ENCODE data around the gene TUBB1. TPM values are rescaled to one million over a fixed set of nuclear protein-coding genes. Genes with fewer than 3 reads are reported as not detected.

TUBB1 gene
- polyA plus RNA-seq, 1 donor (not counting 4 experiments of a cell fraction or from before 2014, with no cell fraction given) = 0.03 TPM

DNA sequence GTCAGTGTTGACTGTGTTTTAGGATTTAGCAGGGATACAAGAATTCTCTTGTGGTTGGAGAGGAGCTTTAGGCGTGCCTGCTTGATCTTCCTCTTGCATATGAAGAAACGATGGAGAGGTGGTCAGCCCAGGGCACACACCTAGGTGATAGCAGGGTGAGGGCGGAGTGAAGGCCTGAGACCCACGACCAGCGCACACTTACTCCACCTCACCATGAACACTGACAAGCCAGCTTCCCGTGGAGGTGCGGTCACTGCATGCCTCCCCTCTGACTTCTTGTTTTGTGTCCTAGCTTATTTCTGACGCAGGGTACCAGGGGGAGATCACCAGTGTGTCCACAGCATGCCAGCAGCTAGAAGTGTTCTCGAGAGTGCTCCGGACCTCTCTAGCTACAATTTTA, 30.0 kb upstream of the TUBB1 start:
- peaks cover 18% of the 10 kb centered on the region for H3K79me2 ChIP-seq (ENCODE audit: control insufficient read depth, insufficient read depth, low read length)
- TF ChIP-seq EZH2 (IDR thresholded peaks at IDR 0.05; ENCODE audit: low read length) = no peak
- TF ChIP-seq, protein P1, sequence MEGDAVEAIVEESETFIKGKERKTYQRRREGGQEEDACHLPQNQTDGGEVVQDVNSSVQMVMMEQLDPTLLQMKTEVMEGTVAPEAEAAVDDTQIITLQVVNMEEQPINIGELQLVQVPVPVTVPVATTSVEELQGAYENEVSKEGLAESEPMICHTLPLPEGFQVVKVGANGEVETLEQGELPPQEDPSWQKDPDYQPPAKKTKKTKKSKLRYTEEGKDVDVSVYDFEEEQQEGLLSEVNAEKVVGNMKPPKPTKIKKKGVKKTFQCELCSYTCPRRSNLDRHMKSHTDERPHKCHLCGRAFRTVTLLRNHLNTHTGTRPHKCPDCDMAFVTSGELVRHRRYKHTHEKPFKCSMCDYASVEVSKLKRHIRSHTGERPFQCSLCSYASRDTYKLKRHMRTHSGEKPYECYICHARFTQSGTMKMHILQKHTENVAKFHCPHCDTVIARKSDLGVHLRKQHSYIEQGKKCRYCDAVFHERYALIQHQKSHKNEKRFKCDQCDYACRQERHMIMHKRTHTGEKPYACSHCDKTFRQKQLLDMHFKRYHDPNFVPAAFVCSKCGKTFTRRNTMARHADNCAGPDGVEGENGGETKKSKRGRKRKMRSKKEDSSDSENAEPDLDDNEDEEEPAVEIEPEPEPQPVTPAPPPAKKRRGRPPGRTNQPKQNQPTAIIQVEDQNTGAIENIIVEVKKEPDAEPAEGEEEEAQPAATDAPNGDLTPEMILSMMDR (optimal IDR thresholded peaks at IDR 0.05 in 1 of 3, IDR thresholded peaks at IDR 0.05 in 1 of 3, conservative IDR thresholded peaks at IDR 0.05 in 1 of 3; ENCODE audit: extremely low read depth in 1 of 3, insufficient read depth in 2 of 3, low read length in 3 of 3) = no peak
- peaks cover 39 to 54% of the 10 kb centered on the region in 2 experiments for H3K36me3 ChIP-seq (ENCODE audit: control insufficient read depth in 2 of 2, extremely low read depth in 1 of 2, insufficient read depth in 2 of 2, low read length in 2 of 2)

DNA sequence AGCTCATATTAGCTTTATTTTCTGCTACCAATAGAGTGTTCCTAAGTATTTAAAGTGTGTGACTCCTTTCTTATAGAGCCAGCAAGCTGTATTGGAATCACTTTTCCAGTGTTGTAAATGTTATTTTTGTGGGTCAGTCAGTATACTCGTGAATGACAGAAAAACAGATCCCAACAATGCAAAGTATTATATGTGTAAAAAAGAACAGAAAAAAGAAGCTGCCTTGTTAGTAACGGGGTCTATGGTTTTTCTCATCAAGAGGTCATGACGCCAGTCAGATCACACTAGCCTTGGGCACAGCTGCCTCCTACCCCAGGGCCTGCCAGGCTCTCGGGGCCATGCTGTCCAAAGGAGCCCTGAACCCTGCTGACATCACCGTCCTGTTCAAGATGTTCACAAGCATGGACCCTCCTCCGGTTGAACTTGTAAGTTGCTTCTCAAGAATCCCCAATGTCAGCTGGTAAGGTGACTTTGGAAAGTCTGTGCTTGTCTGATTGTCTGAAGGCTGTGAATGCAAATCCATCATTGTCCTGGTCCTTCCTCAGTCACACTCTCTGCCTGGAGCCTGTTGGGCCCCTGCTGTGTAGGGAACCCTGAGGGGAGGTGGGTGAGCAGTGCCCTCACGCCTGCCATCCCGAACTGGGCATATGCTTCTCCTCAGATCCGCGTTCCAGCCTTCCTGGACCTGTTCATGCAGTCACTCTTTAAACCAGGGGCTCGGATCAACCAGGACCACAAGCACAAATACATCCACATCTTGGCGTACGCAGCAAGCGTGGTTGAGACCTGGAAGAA, 28.4 kb upstream of the TUBB1 start:
- no peaks in the 10 kb centered on the region for H3K9me3 ChIP-seq (ENCODE audit: control insufficient read depth, low read depth, low read length)
- no peak for TF ChIP-seq EZH2 (IDR thresholded peaks at IDR 0.05; ENCODE audit: low read length)
- TF ChIP-seq, protein P1 (optimal IDR thresholded peaks at IDR 0.05 in 1 of 3, IDR thresholded peaks at IDR 0.05 in 1 of 3, conservative IDR thresholded peaks at IDR 0.05 in 1 of 3; ENCODE audit: extremely low read depth in 1 of 3, insufficient read depth in 2 of 3, low read length in 3 of 3) = no peak
- peaks cover 2% of the 10 kb centered on the region for H4K20me1 ChIP-seq (ENCODE audit: control insufficient read depth, extremely low read depth, insufficient read depth, low read length)
- H3K9ac ChIP-seq (ENCODE audit: control insufficient read depth, extremely low read depth, insufficient read depth, low read length) = no peak overlapping the region
- H3K4me1 ChIP-seq (ENCODE audit: control insufficient read depth, extremely low read depth, insufficient read depth, low read length) = no peaks in the 10 kb centered on the region
- H3K4me3 ChIP-seq (ENCODE audit: control insufficient read depth in 2 of 3, extremely low read depth in 1 of 3, insufficient read depth in 2 of 3, low read depth in 1 of 3, low read length in 3 of 3) = no peak overlapping the region
- H3K27me3 ChIP-seq (ENCODE audit: control insufficient read depth, extremely low read depth, insufficient read depth, low read length) = no peaks in the 10 kb centered on the region
- H3K36me3 ChIP-seq (ENCODE audit: control insufficient read depth in 2 of 2, extremely low read depth in 1 of 2, insufficient read depth in 2 of 2, low read length in 2 of 2) = peaks cover 45 to 63% of the 10 kb centered on the region in 2 experiments
- H2AFZ ChIP-seq (ENCODE audit: control insufficient read depth, low read length) = no peak overlapping the region
- H3K9me1 ChIP-seq (ENCODE audit: control insufficient read depth, extremely low read depth, insufficient read depth, low read length) = no peaks in the 10 kb centered on the region
- H3K4me2 ChIP-seq (ENCODE audit: control insufficient read depth, extremely low read depth, insufficient read depth, low read depth, low read length) = no peak overlapping the region
- FAIRE-seq = no peak
- H3K79me2 ChIP-seq (ENCODE audit: control insufficient read depth, insufficient read depth, low read length) = peaks cover 2% of the 10 kb centered on the region
- DNase-seq (ENCODE audit: low read depth, low spot score) = no peak
- H3K27ac ChIP-seq (ENCODE audit: control insufficient read depth, insufficient read depth, low read length) = no peak overlapping the region
- dilution Hi-C loops (cut with MboI; ENCODE audit: extremely low pct_ligation_motif_present, low sequenced_read_pairs) = no loop called here

More for the DNA sequence above, 30.0 kb upstream of the TUBB1 start:
- dilution Hi-C loops (cut with MboI; ENCODE audit: extremely low pct_ligation_motif_present, low sequenced_read_pairs) = no loop called here
- DNase-seq (ENCODE audit: low read depth, low spot score) = no peak
- no peaks in the 10 kb centered on the region for H3K9me1 ChIP-seq (ENCODE audit: control insufficient read depth, extremely low read depth, insufficient read depth, low read length)
- no peaks in the 10 kb centered on the region for H3K27me3 ChIP-seq (ENCODE audit: control insufficient read depth, extremely low read depth, insufficient read depth, low read length)
- no peak overlapping the region for H3K4me2 ChIP-seq (ENCODE audit: control insufficient read depth, extremely low read depth, insufficient read depth, low read depth, low read length)
- no peak overlapping the region for H2AFZ ChIP-seq (ENCODE audit: control insufficient read depth, low read length)
- H3K27ac ChIP-seq (ENCODE audit: control insufficient read depth, insufficient read depth, low read length) = no peak overlapping the region
- H4K20me1 ChIP-seq (ENCODE audit: control insufficient read depth, extremely low read depth, insufficient read depth, low read length) = peaks cover 5% of the 10 kb centered on the region
- no peaks in the 10 kb centered on the region for H3K4me1 ChIP-seq (ENCODE audit: control insufficient read depth, extremely low read depth, insufficient read depth, low read length)
- H3K4me3 ChIP-seq (ENCODE audit: control insufficient read depth in 2 of 3, extremely low read depth in 1 of 3, insufficient read depth in 2 of 3, low read depth in 1 of 3, low read length in 3 of 3) = no peak overlapping the region
- no peak for FAIRE-seq
- H3K9me3 ChIP-seq (ENCODE audit: control insufficient read depth, low read depth, low read length) = no peaks in the 10 kb centered on the region
- no peak overlapping the region for H3K9ac ChIP-seq (ENCODE audit: control insufficient read depth, extremely low read depth, insufficient read depth, low read length)

Measured in keratinocyte (primary cell).